ENCODE results near the gene PPP1R8.

- TF ChIP-seq CTCF (IDR thresholded peaks at IDR 0.05) = no peak
- no peak for TF ChIP-seq POLR2AphosphoS5 (IDR thresholded peaks at IDR 0.05)
These were observed 38.0 kb downstream of the PPP1R8 start for GRCh38 chr1:27868556-27868931.

Data from breast epithelium (tissue), 3 donors.